ENCODE results near the gene GOLGA7B.

GOLGA7B gene

GRCh38 chr10:97867220-97867800 lies 17.7 kb downstream of the GOLGA7B start:
- no peak for DNase-seq (ENCODE audit: low read depth in 2 of 2)

DNA sequence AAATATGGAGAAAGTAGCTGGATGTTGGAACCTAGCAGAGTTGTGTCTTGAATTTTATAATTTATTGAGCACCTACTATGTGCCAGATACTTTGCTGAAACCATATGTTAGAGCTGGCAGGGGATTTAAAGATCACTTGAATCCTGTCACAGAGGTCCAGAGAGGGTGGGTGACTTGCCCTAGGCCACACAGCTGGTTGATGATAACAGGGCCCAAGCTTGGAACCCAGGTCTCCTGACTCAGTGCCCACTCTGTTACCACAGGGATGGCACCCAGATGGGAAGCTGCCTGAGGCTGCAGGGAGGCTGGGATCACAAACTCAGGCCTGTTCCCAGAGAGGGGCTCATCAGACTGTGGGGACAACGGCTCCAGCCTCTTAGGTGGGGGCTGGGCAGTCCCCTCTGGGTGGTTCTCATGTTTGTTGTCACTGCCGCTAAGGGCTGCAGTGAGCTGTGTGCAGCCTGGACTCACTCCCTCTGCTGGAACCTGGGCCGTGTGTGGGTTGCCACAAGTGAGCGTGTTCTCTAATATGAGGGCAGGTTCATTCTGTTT lies 18.6 kb downstream of the GOLGA7B start:
- no peak for DNase-seq (ENCODE audit: low read depth in 2 of 2)

GRCh38 chr10:97869091-97870042 lies 19.7 kb downstream of the GOLGA7B start:
- peak; percentile 81 to 82 for DNase-seq (ENCODE audit: low read depth in 2 of 2)

GRCh38 chr10:97870990-97871389 lies 21.3 kb downstream of the GOLGA7B start:
- no peak for DNase-seq (ENCODE audit: low read depth in 2 of 2)

GRCh38 chr10:97873569-97873968 lies 23.9 kb downstream of the GOLGA7B start:
- DNase-seq (ENCODE audit: low read depth in 2 of 2), result no peak

- no peak for DNase-seq (ENCODE audit: low read depth in 2 of 2)
Measured at GRCh38 chr10:97874332-97874731, 24.7 kb downstream of the GOLGA7B start.

- no peak for DNase-seq (ENCODE audit: low read depth in 2 of 2)
Measured at GRCh38 chr10:97875391-97875790, 25.7 kb downstream of the GOLGA7B start.

- no peak for DNase-seq (ENCODE audit: low read depth in 2 of 2)
Measured at GRCh38 chr10:97876402-97876801, 26.8 kb downstream of the GOLGA7B start.

DNA sequence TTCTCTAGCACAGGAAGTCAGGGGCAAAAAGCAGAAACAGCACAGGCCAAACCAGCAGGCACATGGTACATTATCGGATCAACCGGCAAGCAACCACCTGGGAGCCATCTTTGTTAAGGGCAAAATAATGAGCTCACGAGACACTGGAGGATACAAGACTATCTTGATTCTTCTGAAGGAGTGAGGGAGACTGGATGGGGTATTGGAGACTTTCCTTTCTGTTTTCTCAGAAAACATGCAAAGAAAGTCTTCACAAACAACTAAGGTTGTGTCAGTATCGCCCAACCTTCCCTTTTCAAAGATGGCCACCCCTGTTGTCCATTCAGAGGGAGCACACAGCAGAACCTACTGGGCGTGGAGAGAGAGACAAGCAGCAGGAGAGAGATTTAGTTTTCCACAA lies 29.6 kb downstream of the GOLGA7B start:
- no peak for DNase-seq (ENCODE audit: low read depth in 2 of 2)

- DNase-seq (ENCODE audit: low read depth in 2 of 2), result no peak
Measured at GRCh38 chr10:97880109-97880508, 30.5 kb downstream of the GOLGA7B start.

- no peak for DNase-seq (ENCODE audit: low read depth in 2 of 2)
Measured at GRCh38 chr10:97882142-97883091, 32.8 kb downstream of the GOLGA7B start.

DNA sequence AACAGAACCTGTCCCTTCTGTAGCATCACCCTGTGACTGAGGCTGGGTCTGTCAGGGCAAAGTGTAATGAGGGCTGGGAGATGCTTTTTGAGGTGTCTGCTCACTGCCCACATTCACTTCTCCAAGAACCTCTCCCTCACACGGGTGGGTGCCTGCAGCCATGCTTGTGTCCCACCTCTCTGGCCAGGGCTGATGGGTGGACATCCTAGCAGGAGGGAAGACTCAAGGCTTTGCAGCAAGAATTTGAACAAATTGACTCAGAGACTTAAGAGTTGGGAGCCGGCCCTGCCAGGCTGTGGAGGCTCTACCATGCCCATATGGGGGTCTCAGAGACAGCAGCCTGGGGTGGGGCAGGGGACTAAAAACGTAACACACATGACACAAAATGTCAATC lies 33.4 kb downstream of the GOLGA7B start:
- no peak for DNase-seq (ENCODE audit: low read depth in 2 of 2)

- DNase-seq (ENCODE audit: low read depth in 2 of 2), result no peak
Measured at GRCh38 chr10:97886286-97886685, 36.6 kb downstream of the GOLGA7B start.

DNA sequence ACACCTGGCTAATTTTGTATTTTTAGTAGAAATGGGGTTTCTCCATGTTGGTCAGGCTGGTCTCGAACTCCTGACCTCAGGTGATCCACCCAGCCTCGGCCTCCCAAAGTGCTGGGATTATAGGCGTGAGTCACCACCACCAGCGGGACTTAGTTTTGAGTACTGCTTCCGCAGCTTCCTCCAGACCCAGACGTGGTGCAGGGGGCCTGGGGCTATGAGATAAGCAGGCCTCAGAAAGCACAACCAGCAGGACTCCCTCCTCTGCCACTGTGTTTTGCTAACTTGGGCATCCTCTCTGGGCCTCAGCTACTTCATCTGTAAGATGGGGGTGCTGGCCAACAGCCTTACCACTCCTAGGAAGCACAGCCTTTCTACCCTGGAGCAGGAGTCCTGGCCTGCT lies 37.8 kb downstream of the GOLGA7B start:
- no peak for DNase-seq (ENCODE audit: low read depth in 2 of 2)

GRCh38 chr10:97888134-97888533 lies 38.5 kb downstream of the GOLGA7B start:
- no peak for DNase-seq (ENCODE audit: low read depth in 2 of 2)

DNA sequence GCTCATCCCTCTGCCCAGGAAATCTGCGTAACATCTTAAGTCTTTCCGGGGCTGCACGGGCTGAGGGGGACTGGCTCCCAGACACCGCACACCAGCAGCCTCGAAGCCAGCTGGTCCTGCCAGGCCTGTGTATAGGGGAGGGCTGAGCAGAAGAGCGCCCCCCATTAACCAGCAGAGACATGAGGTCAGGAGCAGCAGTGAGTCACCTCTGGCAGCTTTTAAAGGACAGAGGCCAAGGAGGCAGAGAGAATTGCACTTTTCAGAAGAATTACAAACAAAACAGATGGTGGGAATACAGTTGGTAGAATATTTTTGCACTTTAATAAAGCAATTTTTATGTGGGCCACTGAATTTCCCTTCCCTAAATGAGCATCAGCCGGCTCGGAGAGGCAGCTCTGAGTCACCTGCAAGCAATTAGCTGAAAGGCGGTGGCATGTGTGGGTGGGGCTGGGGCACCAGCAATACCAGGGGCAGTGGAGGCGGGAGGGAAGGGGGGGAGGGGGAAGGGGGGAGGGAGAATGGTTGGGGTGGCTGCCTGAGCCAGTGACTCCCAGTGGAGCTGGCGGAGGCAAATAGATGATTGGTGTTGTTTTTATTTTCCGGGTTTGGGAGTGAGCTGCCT lies 39.1 kb downstream of the GOLGA7B start:
- DNase-seq (ENCODE audit: low read depth in 2 of 2), result peak in 1 of 2 donors; percentile 11

DNA sequence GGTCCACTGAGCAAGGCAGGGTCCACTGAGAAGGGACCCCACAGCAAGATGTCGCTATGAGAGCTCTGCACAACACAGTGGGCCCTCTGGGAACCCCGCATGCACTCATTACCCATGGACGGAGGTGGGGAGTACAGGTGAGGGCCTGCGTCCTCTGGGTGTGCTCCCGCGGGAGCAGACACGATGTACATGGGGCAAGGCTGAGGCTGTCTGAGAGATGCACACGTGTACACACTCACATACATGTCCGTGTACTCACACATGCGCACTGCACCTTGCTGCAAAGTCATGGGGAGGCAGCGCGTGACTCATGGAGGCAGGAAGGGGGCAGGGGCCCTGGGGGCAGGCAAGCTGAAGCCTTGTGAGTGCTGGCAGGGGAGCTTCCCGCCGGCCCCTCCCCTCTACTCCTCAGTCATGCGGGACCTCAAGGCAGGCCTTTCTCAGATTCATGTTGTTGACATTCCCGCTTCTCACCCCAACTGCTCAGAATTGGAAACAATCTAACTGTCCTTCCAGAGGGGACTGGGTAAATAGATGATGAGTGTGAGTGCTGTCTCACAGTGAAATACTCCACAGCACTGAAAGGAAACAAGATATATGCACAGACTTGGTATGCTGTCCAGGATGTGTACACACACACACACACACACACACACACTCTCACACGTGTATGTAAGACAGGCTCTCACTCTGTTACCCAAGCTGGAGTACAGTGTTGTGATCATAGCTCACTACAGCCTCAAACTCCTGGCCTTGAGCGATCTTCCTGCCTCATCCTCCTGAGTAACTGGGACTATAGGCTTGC lies 40.0 kb downstream of the GOLGA7B start:
- DNase-seq (ENCODE audit: low read depth in 2 of 2), result peak in 1 of 2 donors; percentile 6

DNA sequence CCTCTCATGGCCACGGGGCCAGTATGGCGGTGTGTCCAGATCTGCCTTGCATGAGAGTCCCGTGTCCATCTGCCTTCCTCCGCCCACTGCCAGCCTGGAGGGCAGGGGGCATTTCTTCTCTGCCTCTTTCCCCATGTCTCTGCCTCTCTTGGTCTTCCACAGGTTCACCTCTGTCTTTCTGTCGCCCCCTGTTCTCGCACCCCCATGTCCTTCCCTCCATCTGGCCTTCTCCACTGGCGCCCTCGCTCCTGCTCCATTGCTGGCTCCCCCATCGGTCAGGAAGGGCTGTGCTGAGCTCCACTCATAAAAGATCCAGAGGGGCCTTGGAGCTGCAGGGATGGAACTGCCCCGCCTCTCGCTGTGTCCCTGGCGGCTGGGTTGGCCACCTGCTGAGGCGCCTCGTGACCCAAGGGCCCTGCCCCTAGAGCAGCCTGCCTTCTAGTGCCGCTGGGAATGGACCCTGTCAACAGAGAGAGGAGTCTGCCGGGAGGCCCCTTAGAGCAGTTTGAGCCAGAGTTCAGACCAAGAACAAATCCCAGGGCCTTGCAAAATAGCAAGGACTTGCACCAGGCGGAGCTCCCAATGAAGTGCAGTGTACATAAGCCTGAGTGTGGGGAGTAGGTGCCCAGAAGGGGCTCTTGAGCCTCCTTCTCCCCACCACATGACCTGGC lies 42.0 kb downstream of the GOLGA7B start:
- no peak for DNase-seq (ENCODE audit: low read depth in 2 of 2)

DNA sequence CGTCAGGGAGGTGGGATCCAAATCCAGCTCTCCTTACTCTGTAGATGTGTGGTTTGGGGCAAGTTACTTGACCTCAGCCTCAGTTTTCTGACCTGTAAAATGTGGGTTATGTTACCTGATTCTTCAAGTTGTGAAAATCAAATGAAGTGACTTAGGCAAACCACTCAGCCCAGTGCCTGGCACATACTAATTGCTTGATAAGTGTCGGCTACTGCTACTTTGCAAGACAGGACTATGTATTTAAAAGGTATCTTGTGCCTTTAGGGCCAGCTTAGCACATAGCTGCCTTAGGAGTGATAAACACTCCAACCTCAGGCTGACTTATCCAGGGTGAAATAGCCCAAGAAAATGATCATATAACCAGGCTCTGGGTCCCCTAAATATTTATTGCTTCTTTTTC lies 42.9 kb downstream of the GOLGA7B start:
- no peak for DNase-seq (ENCODE audit: low read depth in 2 of 2)

- no peak for DNase-seq (ENCODE audit: low read depth in 2 of 2)
Measured at GRCh38 chr10:97892939-97893338, 43.3 kb downstream of the GOLGA7B start.

Data from stimulated activated CD4-positive, alpha-beta T cell treated with anti-CD3 and anti-CD28 coated beads, Interleukin-15, amount 100 ng/mL, for 48 hours (primary cell).